Mucosa of gallbladder (tissue), 1 donor: Measurements from ENCODE around the gene NFATC2. TPM values are rescaled to one million over a fixed set of nuclear protein-coding genes. Genes with fewer than 3 reads are reported as not detected.
"Not testable (repeated sequence)": the region's sequence is repeated elsewhere in the genome, so short reads cannot be mapped to it uniquely, and the experiment has no call there.

Experiments used
- DNase-seq: peaks from one replicate; pipeline ENCODE4 v3.0.0-alpha.2; 2020; ENCODE audit warnings: low spot score
- total RNA-seq: library from RNA; stranded (reverse); gene quantifications from one replicate; pipeline ENCODE4 v1.2.1, GENCODE V29; 2021
- donor health status: DM: no; HTN: no; CAD: no.

Gene NFATC2
- total RNA-seq, 1 donor from 2014 or later: 11.4 TPM

DNA sequence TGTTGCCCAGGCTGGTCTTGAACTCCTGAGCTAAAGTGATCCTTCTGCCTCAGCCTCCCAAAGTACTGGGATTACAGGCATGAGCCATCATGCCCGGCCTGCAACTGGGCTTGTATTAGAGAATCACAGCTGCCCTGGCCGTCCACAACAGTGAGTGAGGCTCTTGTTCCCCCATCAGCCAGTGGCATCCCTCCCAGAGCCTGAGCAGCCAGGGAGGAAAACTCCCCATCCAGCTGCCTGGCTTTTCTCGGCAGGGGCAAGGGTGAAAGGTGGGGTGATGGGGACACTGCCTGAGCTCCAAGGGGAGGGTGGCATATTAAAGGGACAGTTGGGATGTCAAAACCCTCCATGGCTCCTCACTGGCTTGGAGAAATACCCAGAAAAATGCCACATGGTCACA, 185.6 kb downstream of the NFATC2 start:
- no peak for DNase-seq

DNA sequence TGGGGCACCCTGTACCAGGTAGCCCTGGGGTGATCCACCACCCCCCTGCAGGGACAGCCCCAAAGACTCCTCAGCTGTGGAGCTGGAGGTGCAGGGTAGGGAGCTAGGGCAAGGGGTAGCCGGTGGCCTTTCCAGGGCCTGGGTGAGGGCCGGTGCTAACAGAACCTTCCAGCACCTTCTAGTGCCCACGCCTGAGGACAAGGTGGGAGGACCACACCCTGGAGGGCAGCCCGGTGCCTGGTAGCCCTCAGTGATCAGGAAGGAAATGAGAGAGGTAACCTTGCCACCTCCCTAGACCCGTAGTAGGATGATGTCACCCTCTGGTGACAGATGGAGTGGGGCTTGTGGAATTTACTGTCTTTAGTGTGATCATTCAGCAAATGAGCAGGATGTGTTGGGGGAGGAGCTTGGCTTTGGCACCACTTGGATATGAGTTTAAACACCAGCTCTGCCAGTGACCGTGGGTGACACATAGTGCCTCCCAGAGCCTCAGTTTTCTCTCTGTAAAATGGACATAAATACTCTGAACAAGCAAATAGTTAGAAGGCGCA, 187.7 kb downstream of the NFATC2 start:
- DNase-seq: no peak

DNA sequence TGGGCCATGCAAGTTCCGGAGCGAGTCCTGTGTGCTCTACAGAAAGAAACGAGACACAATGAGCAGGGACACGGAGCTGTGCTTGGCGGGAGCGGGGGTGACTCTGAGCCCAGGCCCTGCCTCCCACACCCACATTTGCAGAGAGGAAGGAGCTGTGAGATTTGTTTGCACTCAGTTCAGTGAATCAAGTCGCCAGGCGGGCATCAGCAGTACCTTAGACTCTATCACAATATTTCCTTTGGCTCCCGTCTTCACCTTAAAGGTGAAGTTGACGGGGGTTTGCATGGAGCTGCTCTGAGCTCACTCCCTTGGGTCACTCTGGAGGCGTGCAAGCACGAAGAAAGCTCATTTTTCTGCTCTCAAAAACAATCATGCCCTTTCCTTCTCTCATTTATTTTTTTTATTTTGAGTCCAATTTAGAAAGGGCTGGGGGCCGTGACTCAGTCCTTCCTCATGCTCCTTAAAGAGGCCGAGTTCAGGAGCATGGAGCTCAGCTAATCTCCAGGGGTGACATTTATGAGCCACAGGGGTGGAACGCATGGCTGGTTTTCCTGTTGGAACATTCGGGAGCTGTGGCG, 188.2 kb downstream of the NFATC2 start:
- no peak for DNase-seq

DNA sequence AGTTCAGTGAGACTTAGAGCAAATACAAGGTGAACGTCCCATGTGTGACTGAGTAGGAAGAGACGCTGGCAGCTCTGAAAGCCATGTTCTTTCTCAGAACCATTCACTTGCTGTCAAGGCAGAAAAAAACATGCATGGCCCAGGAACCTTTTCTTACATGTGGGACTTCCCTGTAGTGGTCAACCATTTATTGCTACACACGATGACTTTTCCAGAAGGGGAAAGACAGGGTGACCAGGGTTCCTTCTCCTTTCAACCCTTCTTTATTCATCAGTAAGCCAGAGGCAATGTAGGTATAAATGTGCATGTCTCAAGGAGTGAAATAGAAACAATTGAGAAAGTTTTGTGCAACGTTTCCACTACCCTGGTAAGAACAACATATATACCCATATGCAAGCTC, 189.0 kb downstream of the NFATC2 start:
- DNase-seq: no peak

DNA sequence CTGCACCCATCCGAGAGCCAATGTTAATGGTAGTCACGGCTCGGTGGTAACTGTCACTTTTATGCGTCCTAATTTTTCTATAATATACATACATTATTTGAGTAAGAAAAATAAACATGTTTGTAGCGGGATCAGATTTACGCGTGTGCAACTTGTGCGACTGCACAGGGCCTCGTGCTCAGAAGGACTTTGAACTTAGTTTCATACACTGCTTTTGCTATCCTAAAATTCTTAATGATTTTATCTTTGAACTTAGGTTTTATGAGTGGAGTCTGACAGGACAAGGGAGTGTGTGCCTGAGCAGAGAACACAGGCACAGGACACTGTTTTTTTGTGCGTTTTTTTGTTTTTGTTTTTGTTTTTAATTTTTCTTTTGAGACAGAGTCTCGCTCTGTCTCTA, 189.7 kb downstream of the NFATC2 start:
- DNase-seq: no peak

DNA sequence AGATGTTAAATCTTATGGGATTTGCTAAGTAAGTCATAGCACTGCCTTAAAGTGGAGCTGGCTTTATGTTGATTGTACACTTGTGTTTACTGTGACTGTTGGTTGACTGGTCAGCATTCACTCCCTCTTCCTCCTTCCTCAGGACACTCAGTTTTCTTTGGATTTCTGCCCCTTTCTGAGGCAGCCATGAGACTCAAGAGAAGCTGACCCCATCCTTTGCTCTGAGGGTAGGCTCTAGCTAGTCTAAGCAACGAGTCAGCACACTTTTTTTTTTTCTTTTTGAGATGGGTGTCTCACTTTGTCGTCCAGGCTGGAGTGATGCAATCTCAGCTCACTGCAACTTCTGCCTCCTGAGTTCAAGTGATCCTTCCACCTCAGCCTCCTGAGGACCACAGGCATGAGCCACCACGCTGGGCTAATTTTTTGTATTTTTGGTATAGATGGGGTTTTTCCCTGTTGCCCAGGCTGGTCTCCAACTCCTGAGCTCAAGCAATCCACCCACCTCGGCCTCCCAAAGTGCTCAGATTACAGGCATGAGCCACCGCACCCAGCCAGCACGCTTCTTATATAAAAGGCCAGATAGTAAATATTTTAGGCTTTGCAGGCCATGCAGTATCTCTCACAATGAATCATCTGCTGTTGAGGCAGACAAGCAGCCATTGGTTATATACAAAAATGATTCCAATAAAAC, 191.4 kb downstream of the NFATC2 start:
- no peak for DNase-seq

DNA sequence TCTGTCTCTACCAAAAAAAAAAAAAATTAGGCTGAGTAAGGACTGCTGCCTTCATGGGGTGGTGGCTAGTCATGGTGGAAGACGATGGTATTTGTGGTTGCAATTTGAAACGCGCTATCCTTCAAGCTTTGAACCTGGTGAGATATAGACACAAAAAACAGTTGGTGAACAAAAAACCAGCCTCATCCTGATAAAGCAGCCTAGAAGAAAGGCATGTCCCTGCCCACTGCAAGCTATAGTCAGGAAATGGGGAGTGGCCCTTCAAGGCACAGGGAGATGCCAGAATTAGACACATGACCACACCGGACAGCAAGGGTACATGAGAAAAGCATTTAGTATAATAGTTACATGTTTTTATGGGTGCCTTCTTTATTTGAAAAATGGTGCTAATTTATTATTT, 193.6 kb downstream of the NFATC2 start:
- no peak for DNase-seq

DNA sequence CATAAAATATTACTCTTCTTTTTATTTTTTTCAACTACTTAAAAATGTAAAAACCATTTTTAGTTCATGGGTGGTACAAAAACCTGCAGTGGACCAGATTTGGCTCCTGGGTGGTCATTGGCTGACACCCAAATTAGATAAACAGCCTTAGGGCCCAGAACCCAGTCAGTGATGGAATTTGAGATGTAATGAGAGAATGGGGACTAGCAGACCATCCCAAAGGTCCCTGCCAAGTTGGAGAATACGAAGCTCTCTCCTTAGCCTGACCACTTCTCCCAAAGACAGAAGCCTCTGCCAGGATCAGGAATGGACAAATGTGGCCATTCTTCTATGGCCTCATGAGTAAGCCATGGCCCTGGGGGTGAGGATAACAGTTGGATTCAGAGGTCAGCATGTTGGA, 194.7 kb downstream of the NFATC2 start:
- DNase-seq: no peak

DNA sequence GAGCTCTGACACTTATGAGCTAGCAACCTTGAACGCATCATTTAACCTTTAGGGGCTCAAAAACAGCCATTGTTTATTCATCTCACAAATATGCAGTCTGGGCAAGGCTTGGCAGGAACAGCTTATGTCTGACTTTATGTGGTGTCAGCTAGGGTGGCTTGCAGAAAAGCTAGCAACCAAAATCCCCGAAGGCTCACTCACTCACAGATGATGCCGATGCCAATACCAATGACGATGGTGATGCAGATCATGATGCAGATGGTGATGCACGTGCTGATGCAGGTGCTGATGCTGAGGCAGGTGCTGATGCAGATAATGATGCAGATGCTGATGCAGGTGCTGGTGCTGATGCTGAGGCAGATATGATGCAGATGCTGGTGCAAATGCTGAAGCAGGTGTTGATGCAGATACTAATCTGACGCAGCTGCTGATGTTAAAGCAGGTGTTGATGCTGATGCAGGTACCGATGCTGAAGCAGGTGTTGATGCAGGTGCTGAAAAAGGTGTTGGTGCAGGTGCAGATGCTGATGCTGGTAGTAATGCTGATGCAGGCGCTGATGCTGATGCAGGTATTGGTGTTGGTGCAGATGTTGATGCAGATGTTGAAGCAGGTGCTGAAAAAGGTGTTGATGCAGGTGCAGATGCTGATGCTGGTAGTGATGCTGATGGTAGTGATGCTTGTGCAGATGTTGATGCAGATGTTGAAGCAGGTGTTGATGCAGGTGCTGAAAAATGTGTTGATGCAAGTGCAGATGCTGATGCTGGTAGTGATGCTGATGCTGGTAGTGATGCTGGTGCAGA, 195.6 kb downstream of the NFATC2 start:
- DNase-seq: no peak

DNA sequence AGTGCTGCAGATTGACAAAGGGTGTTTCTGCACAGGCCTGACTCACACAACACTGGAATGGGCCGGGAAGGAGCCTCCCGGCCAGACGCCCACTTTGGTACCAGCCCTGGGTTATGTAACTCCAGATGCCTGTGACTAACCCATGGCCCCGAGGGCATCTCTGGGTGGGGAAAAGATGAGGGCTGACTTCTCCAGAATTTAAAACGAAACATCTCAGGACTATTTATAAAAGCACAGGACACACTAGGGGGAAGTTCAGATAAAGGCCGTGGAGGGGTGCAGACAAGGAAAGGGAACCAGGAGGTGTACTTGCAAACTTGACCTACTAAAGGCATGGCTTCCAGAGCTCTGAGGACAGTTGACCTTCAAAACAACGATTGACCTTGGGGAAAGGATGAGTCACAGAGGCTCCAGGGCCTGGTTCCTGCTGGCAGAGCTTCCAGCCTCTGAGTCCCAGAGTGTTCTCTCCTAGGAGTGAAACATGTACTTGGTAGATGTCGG, 196.9 kb downstream of the NFATC2 start:
- no peak for DNase-seq

DNA sequence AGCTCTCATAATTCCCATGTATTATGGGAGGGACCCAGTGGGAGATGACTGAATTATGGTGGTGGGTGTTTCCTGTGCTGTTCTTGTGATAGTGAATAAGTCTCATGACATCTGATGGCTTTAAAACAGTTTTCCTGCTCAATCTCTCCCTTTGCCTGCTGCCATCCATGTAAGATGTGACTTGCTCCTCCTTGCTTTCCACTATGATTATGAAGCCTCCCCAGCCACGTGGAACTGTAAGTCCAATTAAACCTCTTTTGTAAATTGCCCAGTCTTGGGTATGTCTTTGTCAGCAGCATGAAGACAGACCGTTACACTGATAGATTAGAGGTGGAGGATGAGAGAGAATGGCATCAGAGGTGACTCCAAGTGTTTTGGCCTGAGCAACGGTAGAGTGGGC, 198.7 kb downstream of the NFATC2 start:
- DNase-seq: not testable (repeated sequence)

DNA sequence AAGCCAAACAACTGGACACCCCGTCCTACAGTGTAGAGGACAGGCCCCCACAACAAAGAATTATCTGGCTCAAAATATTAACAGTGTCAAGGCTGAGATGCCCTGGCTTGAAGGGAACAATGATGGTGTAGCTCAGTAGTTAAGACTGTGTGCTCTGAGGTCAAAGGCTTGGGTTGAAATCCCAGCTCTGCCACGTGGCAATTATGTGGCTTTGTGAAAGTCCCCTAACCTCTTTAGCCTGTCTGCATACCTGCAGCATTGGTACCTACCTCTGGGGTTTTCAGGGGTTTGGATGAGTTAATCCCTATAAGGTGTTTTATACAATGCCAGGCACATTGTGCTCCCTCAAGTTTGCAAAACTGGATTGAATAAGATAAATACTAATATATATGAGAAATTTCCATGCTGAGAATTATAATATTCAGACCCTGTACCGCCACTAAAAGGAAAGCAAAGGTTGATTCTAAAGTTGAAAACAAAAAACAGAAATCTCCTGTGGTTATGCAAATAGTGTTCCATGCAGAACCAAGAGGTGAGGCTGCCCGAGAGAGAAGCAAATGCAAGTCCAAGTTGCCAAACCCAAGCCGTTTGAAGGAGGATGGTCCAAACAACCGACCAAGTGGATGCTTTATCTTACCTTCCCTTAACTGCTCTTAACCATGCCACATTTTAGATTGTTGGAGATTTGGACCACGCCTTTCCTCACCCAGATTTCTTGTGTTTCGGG, 199.8 kb downstream of the NFATC2 start:
- no peak for DNase-seq

DNA sequence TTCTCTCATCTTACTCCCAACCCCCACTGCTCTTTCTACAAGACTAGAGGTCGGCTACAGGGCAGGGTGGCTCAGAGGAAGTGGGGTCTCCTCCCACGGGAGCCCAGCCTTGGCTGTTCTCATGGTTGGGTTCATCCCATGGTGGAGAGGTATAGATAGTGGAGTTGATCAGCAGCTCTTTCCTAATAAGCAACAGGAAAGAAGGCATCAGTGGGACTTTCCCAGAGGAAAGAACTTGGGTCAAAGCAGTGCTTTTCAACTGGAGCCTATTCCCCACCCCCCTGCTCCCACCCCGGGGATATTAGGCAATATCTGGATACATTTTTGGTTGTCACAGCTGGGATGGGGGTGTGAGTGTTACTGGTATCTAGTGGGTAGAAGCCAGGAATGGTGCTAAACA, 200.9 kb downstream of the NFATC2 start:
- DNase-seq: no peak

DNA sequence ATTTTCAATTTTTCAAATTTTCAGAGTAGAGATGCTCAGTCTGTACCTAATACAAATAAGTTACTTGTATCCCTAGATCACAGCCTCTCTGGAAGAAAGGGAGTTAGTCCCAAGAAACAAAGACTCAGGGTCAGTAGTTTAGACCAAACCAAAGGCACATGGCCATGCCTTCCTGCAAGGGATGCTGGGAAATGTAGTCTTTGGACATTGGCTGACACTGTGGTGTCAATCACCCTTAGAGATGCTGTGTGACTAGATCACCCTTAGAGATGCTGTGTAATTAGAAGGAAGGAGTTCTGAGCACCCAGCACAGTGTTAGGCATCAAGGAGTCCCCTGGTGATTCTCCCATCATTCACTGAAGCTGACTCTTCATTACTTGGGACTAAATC, 202.1 kb downstream of the NFATC2 start:
- DNase-seq: no peak

DNA sequence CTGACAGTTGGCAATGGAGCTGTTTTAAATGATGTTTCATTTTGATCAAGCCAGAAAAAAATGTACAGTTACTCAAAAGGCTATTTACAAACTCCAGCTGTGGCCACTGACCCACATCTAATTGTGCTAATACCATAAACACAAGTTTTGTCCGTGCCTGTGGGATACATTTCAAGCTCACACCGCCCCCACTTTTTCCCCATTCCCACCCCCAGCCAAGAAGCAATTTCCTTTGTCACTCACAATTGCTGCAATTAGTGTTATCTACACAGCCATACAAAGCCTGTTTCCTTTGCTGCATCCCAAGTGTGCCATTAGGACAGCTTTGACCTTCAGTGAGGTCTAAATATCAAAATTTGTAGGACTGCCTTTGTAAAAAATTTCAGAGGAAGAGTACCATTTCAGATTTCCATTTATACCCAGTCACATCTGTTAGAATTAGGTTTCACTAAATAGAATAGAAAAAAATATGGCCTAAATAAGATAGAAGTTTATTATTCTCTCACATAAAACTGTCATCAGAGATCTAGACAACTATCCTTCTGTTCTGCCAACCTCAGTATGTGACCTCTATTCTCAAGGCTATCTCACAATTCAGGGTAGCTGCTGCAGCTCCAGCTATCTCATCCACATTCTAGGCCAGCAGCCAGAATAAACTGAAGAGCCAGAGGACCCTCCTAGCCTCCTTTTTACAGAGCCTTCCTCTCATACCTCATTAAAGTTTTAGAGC, 202.6 kb downstream of the NFATC2 start:
- no peak for DNase-seq

DNA sequence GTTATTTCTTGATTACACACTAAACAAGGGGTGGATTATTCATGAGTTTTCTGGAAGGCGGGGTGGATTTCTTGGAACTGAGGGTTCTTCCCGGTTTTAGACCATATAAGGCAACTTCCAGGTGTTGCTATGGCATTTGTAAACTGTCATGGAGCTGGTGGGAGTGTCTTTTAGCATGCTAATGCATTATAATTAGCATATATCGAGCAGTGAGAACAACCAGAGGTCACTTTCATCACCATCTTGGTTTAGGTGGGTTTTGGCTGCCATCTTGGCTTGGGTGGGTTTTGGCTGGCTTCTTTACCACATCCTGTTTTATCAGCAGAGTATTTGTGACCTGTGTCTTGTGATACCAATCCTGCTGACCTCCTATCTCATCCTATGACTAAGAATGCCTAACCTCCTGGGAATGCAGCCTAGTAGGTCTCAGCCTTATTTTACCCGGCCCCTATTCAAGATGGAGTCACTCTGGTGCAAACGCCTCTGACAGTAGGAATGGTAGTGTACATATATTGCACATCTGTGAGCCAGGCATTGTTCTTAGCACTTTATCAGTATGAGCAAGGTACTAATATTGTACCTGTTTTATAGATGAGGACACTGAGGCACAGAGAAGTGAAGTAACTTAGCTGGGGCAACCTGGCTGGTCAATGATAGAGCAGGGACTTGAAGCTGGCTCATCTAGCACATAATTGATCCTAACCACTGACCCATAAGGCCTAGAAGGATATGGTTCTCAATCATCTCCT, 203.7 kb downstream of the NFATC2 start:
- DNase-seq: no peak

DNA sequence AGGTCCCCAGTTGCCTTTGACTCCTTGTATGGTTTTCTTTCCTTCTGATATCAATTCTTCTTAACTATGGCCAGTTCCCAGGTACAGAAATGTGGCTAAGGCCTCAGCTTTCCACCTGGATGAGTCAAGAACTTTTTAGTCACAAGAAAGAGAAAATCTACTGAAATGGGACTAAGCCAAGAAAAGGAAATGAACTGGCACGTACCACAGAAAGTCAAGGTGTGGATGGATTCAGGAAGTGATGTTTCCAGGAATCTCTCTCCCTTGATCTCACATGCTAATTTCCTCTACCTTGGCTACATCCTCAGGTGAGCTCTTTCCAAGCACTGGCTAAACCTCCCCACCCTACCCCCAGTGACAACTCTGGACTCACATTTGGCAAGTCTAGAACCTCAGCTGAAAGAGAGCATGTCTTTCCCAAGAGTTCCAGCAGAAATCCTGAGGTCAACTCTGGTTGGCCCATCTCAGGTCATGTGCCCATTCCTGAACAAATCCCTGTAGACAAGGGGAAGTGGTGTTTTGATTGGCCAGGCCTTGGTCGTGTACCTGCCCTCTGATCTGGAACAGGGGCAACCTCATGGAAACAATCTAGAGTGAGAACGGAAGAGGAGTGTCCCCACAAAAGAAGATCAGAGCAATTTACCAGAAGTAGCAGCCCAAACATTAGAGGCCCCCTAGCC, 205.3 kb downstream of the NFATC2 start:
- DNase-seq: no peak
